SU-DHL-6 (cell line): ENCODE results near the gene LPAR1.

Source experiments
- H2AFZ ChIP-seq: fragments of 200-600 bp; sonication (generic); 2 replicates; pipeline ENCODE4 v1.6.1; 2014; ENCODE audit warnings: low read depth, mild to moderate bottlenecking, moderate library complexity, mixed read lengths, antibody characterized with exemption, low read length; ENCODE audit not compliant: severe bottlenecking
- H3F3A ChIP-seq: fragments of 200-600 bp; shearing (Covaris generic); 2 replicates; pipeline ENCODE4 v1.6.0; 2016; ENCODE audit warnings: antibody characterized with exemption, mild to moderate bottlenecking; ENCODE audit not compliant: insufficient read depth
- H3K27ac ChIP-seq: fragments of 200-600 bp; sonication (generic); 2 replicates; pipeline ENCODE4 v1.5.1; 2016; ENCODE audit warnings: low read depth, mild to moderate bottlenecking, low read length, moderate library complexity, mixed read lengths
- H3K27me3 ChIP-seq: fragments of 200-600 bp; sonication (generic), shearing (Covaris generic); 2 replicates; pipeline ENCODE4 v1.6.0; 2014; ENCODE audit warnings: mild to moderate bottlenecking, low read length
- H3K36me3 ChIP-seq: fragments of 200-600 bp; sonication (generic); 2 replicates; pipeline ENCODE4 v1.6.1; 2014; ENCODE audit warnings: mild to moderate bottlenecking, low read length, mixed read lengths
- H3K4me2 ChIP-seq: fragments of 300-600, 200-600 bp; shearing (Covaris generic), sonication (generic); 2 replicates; pipeline ENCODE4 v1.6.0; 2014; ENCODE audit warnings: low read length, low read depth, mild to moderate bottlenecking; ENCODE audit not compliant: poor library complexity, severe bottlenecking
- H3K4me3 ChIP-seq: fragments of 200-600 bp; sonication (generic); 2 replicates; pipeline ENCODE4 v1.5.1; 2014; ENCODE audit warnings: antibody characterized with exemption, low read length, mild to moderate bottlenecking, mixed read lengths; ENCODE audit not compliant: insufficient read depth, poor library complexity, severe bottlenecking
- H3K79me2 ChIP-seq: fragments of 200-600 bp; sonication (generic); 2 replicates; pipeline ENCODE4 v1.6.1; 2014; ENCODE audit warnings: mild to moderate bottlenecking, low read length, moderate library complexity; ENCODE audit not compliant: insufficient read depth
- H3K9ac ChIP-seq: fragments of 200-600 bp; sonication (generic); 2 replicates; pipeline ENCODE4 v1.7.0; 2014; ENCODE audit warnings: mild to moderate bottlenecking, low read length
- H3K9me2 ChIP-seq: fragments of 200-600 bp; sonication (generic); replicated peaks from 2 replicates; pipeline ENCODE4 v1.6.1; 2014; ENCODE audit warnings: low read length; ENCODE audit not compliant: insufficient read depth
- H3K9me3 ChIP-seq: fragments of 200-600 bp; sonication (generic); 2 replicates; pipeline ENCODE4 v1.6.1; 2014; ENCODE audit warnings: low read length, mixed read lengths; ENCODE audit not compliant: insufficient read depth
- H4K20me1 ChIP-seq: fragments of 200-600 bp; sonication (generic); 2 replicates; pipeline ENCODE4 v1.6.1; 2014; ENCODE audit warnings: low read depth, mild to moderate bottlenecking, antibody characterized with exemption, low read length, moderate library complexity, mixed read lengths
- CTCF ChIP-seq: fragments of 200-600 bp; sonication (generic); IDR thresholded peaks from one replicate; pipeline ENCODE4 v1.5.1; 2017; ENCODE audit warnings: antibody characterized with exemption, mild to moderate bottlenecking, low read length, moderate library complexity; ENCODE audit not compliant: insufficient read depth, poor library complexity, severe bottlenecking
- EZH2phosphoT487 ChIP-seq: fragments of 200-600 bp; sonication (generic), shearing (Covaris generic); conservative IDR thresholded peaks from 2 replicates; pipeline ENCODE4 v1.6.1; 2018; ENCODE audit warnings: mild to moderate bottlenecking, antibody characterized with exemption, low read length, moderate library complexity, mixed read lengths

Gene LPAR1

GRCh38 chr9:110900917-110901316, 137.4 kb downstream of the LPAR1 start:
- H3K9ac ChIP-seq, result no peak overlapping the region
- no peaks in the 10 kb centered on the region for H3K9me3 ChIP-seq
- no peaks in the 10 kb centered on the region for H3K9me2 ChIP-seq
- H4K20me1 ChIP-seq, result no peaks in the 10 kb centered on the region
- no peak for TF ChIP-seq EZH2phosphoT487
- TF ChIP-seq CTCF, result no peak
- no peaks in the 10 kb centered on the region for H3F3A ChIP-seq
- no peak overlapping the region for H2AFZ ChIP-seq
- no peak overlapping the region for H3K4me3 ChIP-seq
- H3K27me3 ChIP-seq, result no peaks in the 10 kb centered on the region
- no peaks in the 10 kb centered on the region for H3K36me3 ChIP-seq
- no peaks in the 10 kb centered on the region for H3K79me2 ChIP-seq
- no peak overlapping the region for H3K4me2 ChIP-seq
- no peak overlapping the region for H3K27ac ChIP-seq

GRCh38 chr9:110900456-110900855, 137.8 kb downstream of the LPAR1 start:
- H3K27ac ChIP-seq, result no peak overlapping the region

GRCh38 chr9:110898866-110899265, 139.4 kb downstream of the LPAR1 start:
- Histone ChIP-seq H3K27ac (no peak overlapping the region), H3K9me2 (no peaks in the 10 kb centered on the region), H3K9me3 (no peaks in the 10 kb centered on the region), H3K9ac (no peak overlapping the region), H3K79me2 (no peaks in the 10 kb centered on the region), H3K27me3 (no peaks in the 10 kb centered on the region), H4K20me1 (no peaks in the 10 kb centered on the region), H2AFZ (no peak overlapping the region), H3F3A (no peaks in the 10 kb centered on the region), H3K4me2 (no peak overlapping the region), H3K4me3 (no peak overlapping the region), H3K36me3 (no peaks in the 10 kb centered on the region)
- TF ChIP-seq CTCF, result no peak
- TF ChIP-seq EZH2phosphoT487, result no peak

More at GRCh38 chr9:110900456-110900855, 137.8 kb downstream of the LPAR1 start:
- Histone ChIP-seq H3K4me3 (no peak overlapping the region), H3K79me2 (no peaks in the 10 kb centered on the region), H4K20me1 (no peaks in the 10 kb centered on the region), H3F3A (no peaks in the 10 kb centered on the region), H3K9me2 (no peaks in the 10 kb centered on the region), H2AFZ (no peak overlapping the region), H3K9me3 (no peaks in the 10 kb centered on the region), H3K36me3 (no peaks in the 10 kb centered on the region), H3K27me3 (no peaks in the 10 kb centered on the region), H3K4me2 (no peak overlapping the region), H3K9ac (no peak overlapping the region)
- TF ChIP-seq CTCF (no peak), EZH2phosphoT487 (no peak)
